ENCODE measurements around the gene PTTG1IP. TPM values are rescaled to one million over a fixed set of nuclear protein-coding genes. Genes with fewer than 3 reads are reported as not detected.
A peak's percentile ranks its signal among the peaks of the same experiment; 100 is the strongest.

The PTTG1IP gene
- total RNA-seq, 3 donors from 2014 or later (not counting 1 experiment from before 2014, with no cell fraction given): 96.8 to 144 (median 126) TPM

GRCh38 chr21:44884097-44884496, 10.6 kb upstream of the PTTG1IP start:
- intact Hi-C loops (cut with micrococcal nuclease): no loop called here

GRCh38 chr21:44883250-44883649, 9.8 kb upstream of the PTTG1IP start:
- Histone ChIP-seq H3K27me3 (ENCODE audit: control insufficient read depth, insufficient read depth, low read length) (no peaks in the 10 kb centered on the region), H3K27ac (ENCODE audit: low read length) (no peak overlapping the region), H3K4me3 (ENCODE audit: low read length) (no peak overlapping the region), H3K9me3 (ENCODE audit: control insufficient read depth, insufficient read depth, low read length) (no peaks in the 10 kb centered on the region), H3K4me1 (ENCODE audit: control insufficient read depth, insufficient read depth, low read length) (peaks cover 53% of the 10 kb centered on the region), H3K36me3 (ENCODE audit: control insufficient read depth, insufficient read depth, low read length) (peaks cover 30% of the 10 kb centered on the region)
- Mint-ChIP-seq H3K4me3 (no peak overlapping the region), H3K9me3 (no peaks in the 10 kb centered on the region), H3K36me3 (no peaks in the 10 kb centered on the region), H3K4me1 (peaks cover 30 to 56% of the 10 kb centered on the region in 2 donors), H3K27me3 (ENCODE audit: low read depth in 2 of 2) (no peaks in the 10 kb centered on the region), H3K27ac (peak overlapping the region in 1 of 2 donors; percentile 48)
- ATAC-seq (no peak), DNase-seq (no peak)
- intact Hi-C loops (cut with micrococcal nuclease): no loop called here
- WGBS (ENCODE audit: insufficient coverage): 93% methylated on average over 11 of the region's 11 CpGs
- TF ChIP-seq CTCF (IDR thresholded peaks at IDR 0.05): no peak

More at GRCh38 chr21:44884097-44884496, 10.6 kb upstream of the PTTG1IP start:
- Mint-ChIP-seq H3K27ac (peak overlapping the region; percentile 51 to 82), H3K4me3 (no peak overlapping the region), H3K9me3 (no peaks in the 10 kb centered on the region), H3K27me3 (ENCODE audit: low read depth in 2 of 2) (no peaks in the 10 kb centered on the region), H3K4me1 (peaks cover 30 to 56% of the 10 kb centered on the region in 2 donors), H3K36me3 (no peaks in the 10 kb centered on the region)
- peak overlapping the region; percentile 4 for H3K27ac ChIP-seq (ENCODE audit: low read length)
- H3K4me1 ChIP-seq (ENCODE audit: control insufficient read depth, insufficient read depth, low read length): peaks cover 53% of the 10 kb centered on the region
- H3K27me3 ChIP-seq (ENCODE audit: control insufficient read depth, insufficient read depth, low read length): no peaks in the 10 kb centered on the region
- TF ChIP-seq CTCF (IDR thresholded peaks at IDR 0.05): no peak
- H3K9me3 ChIP-seq (ENCODE audit: control insufficient read depth, insufficient read depth, low read length): no peaks in the 10 kb centered on the region
- H3K36me3 ChIP-seq (ENCODE audit: control insufficient read depth, insufficient read depth, low read length): peaks cover 38% of the 10 kb centered on the region
- WGBS (ENCODE audit: insufficient coverage): 54% methylated on average over 7 of the region's 7 CpGs
- ATAC-seq: peak in 2 of 3 donors; percentile 14 to 17
- DNase-seq: no peak
- H3K4me3 ChIP-seq (ENCODE audit: low read length): no peak overlapping the region

- H3K4me1 Mint-ChIP-seq: peaks cover 25 to 39% of the 10 kb centered on the region in 2 donors
- DNase-seq (peak in 1 of 2 donors; percentile 58), ATAC-seq (peak; percentile 52 to 64 (median 60))
- H3K9me3 ChIP-seq (ENCODE audit: control insufficient read depth, insufficient read depth, low read length): no peaks in the 10 kb centered on the region
- H3K36me3 Mint-ChIP-seq: no peaks in the 10 kb centered on the region
- no peaks in the 10 kb centered on the region for H3K27me3 ChIP-seq (ENCODE audit: control insufficient read depth, insufficient read depth, low read length)
- no peak overlapping the region for H3K4me3 Mint-ChIP-seq
- H3K4me3 ChIP-seq (ENCODE audit: low read length): no peak overlapping the region
- peaks cover 11% of the 10 kb centered on the region for H3K36me3 ChIP-seq (ENCODE audit: control insufficient read depth, insufficient read depth, low read length)
- 34% methylated on average over 6 of the region's 6 CpGs for WGBS (ENCODE audit: insufficient coverage)
- intact Hi-C loops (cut with micrococcal nuclease): no loop called here
- peak overlapping the region; percentile 4 for H3K27ac ChIP-seq (ENCODE audit: low read length)
- peaks cover 38% of the 10 kb centered on the region for H3K4me1 ChIP-seq (ENCODE audit: control insufficient read depth, insufficient read depth, low read length)
- no peaks in the 10 kb centered on the region for H3K9me3 Mint-ChIP-seq
- no peak for TF ChIP-seq CTCF (IDR thresholded peaks at IDR 0.05)
- H3K27ac Mint-ChIP-seq: peak overlapping the region; percentile 35 to 81
- H3K27me3 Mint-ChIP-seq (ENCODE audit: low read depth in 2 of 2): no peaks in the 10 kb centered on the region
Observed at GRCh38 chr21:44881198-44881872, 7.8 kb upstream of the PTTG1IP start.

Data from natural killer cell (primary cell).